A673 (cell line): ENCODE results near the gene BIVM.

Experiments
- EZH2 ChIP-seq: fragments of 200-600 bp; sonication (generic); IDR thresholded peaks from 2 replicates; pipeline ENCODE4 v1.6.1; 2017; ENCODE audit warnings: borderline replicate concordance, low read depth, mild to moderate bottlenecking, mixed read lengths, antibody characterized with exemption, low read length; ENCODE audit not compliant: poor library complexity, severe bottlenecking
- TF ChIP-seq, protein P1 (sequence below): fragments of 300-800, 200-600 bp; sonication (generic); conservative IDR thresholded peaks from 2 replicates; pipeline ENCODE4 v1.5.1; 2017; ENCODE audit warnings: low read depth, mild to moderate bottlenecking, antibody characterized with exemption, low read length, moderate library complexity, mixed read lengths

DNA sequence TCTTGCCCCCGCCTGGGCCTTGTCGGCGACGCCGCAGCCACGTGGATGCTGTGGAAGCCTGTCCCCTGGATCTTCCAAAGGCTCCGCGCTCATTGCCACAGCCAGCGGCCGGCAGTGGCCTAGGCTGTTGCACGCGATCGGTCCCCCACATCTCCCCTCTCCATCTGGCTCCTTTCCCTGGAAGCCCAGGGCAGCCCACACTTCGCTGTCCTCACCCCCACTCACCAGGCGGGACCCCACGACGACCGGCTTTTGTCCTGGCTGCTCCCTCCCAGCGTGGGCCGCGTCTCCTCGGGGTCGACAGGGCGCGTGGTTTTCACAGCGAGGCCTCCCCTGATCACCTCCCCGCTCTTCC is 24.7 kb upstream of the BIVM start:
- TF ChIP-seq EZH2, result no peak
- TF ChIP-seq, protein P1, sequence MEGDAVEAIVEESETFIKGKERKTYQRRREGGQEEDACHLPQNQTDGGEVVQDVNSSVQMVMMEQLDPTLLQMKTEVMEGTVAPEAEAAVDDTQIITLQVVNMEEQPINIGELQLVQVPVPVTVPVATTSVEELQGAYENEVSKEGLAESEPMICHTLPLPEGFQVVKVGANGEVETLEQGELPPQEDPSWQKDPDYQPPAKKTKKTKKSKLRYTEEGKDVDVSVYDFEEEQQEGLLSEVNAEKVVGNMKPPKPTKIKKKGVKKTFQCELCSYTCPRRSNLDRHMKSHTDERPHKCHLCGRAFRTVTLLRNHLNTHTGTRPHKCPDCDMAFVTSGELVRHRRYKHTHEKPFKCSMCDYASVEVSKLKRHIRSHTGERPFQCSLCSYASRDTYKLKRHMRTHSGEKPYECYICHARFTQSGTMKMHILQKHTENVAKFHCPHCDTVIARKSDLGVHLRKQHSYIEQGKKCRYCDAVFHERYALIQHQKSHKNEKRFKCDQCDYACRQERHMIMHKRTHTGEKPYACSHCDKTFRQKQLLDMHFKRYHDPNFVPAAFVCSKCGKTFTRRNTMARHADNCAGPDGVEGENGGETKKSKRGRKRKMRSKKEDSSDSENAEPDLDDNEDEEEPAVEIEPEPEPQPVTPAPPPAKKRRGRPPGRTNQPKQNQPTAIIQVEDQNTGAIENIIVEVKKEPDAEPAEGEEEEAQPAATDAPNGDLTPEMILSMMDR, result no peak
